SK-N-MC (cell line): ENCODE results near the gene DNAH11.

ENCODE experiments used
- DNase-seq: peaks from one replicate; pipeline ENCODE4 v3.0.0-alpha.2; 2011; ENCODE audit warnings: low read depth, low spot score
- H3K27ac ChIP-seq: fragments of 200-600 bp; sonication (generic); 2 replicates; pipeline ENCODE4 v1.5.1; 2016; ENCODE audit warnings: mixed run types
- H3K36me3 ChIP-seq: fragments of 200-600 bp; sonication (generic); 2 replicates; pipeline ENCODE4 v1.6.1; 2017; ENCODE audit warnings: antibody characterized with exemption, low read length, mixed read lengths; ENCODE audit not compliant: insufficient read depth
- H3K4me3 ChIP-seq: fragments of 200-600 bp; sonication (generic); 2 replicates; pipeline ENCODE4 v1.5.1; 2016
- H3K9ac ChIP-seq: fragments of 200-600 bp; sonication (generic); 2 replicates; pipeline ENCODE4 v1.8.0; 2017; ENCODE audit warnings: mixed run types, mixed read lengths; ENCODE audit not compliant: insufficient read length
- H3K9me3 ChIP-seq: fragments of 200-600 bp; sonication (generic); 2 replicates; pipeline ENCODE4 v1.6.1; 2017; ENCODE audit warnings: low read depth, mild to moderate bottlenecking, antibody characterized with exemption, low read length, moderate library complexity, mixed read lengths
- EZH2 ChIP-seq: fragments of 200-600 bp; sonication (generic); IDR thresholded peaks from one replicate; pipeline ENCODE4 v1.6.1; 2017; ENCODE audit warnings: antibody characterized with exemption
- FOXP2 ChIP-seq: optimal IDR thresholded peaks from 2 replicates; pipeline ENCODE3; 2011; ENCODE audit warnings: mild to moderate bottlenecking, moderate library complexity; ENCODE audit not compliant: insufficient read depth; ENCODE audit errors: extremely low read length, control extremely low read depth
- POLR2AphosphoS5 ChIP-seq: IDR thresholded peaks from 2 replicates; pipeline ENCODE4 v1.6.1; 2012; ENCODE audit warnings: mild to moderate bottlenecking, low read depth, low read length, borderline replicate concordance

Gene DNAH11

GRCh38 chr7:21618706-21619105 lies 75.9 kb downstream of the DNAH11 start:
- no peak for DNase-seq
- Histone ChIP-seq H3K9ac (no peak overlapping the region), H3K36me3 (no peaks in the 10 kb centered on the region), H3K4me3 (no peak overlapping the region), H3K9me3 (no peaks in the 10 kb centered on the region), H3K27ac (no peak overlapping the region)
- TF ChIP-seq FOXP2 (no peak), EZH2 (no peak), POLR2AphosphoS5 (no peak)

GRCh38 chr7:21620054-21620453 lies 77.2 kb downstream of the DNAH11 start:
- Histone ChIP-seq H3K36me3 (no peaks in the 10 kb centered on the region), H3K9ac (no peak overlapping the region), H3K4me3 (no peak overlapping the region), H3K9me3 (no peaks in the 10 kb centered on the region), H3K27ac (no peak overlapping the region)
- no peak for DNase-seq
- TF ChIP-seq POLR2AphosphoS5 (no peak), EZH2 (no peak), FOXP2 (no peak)

GRCh38 chr7:21624320-21624719 lies 81.5 kb downstream of the DNAH11 start:
- no peak for DNase-seq
- TF ChIP-seq POLR2AphosphoS5: no peak
- TF ChIP-seq FOXP2: no peak
- TF ChIP-seq EZH2: no peak
- Histone ChIP-seq H3K36me3 (no peaks in the 10 kb centered on the region), H3K27ac (no peak overlapping the region), H3K4me3 (no peak overlapping the region), H3K9me3 (no peaks in the 10 kb centered on the region), H3K9ac (no peak overlapping the region)

- Histone ChIP-seq H3K4me3 (no peak overlapping the region), H3K36me3 (no peaks in the 10 kb centered on the region), H3K9me3 (no peaks in the 10 kb centered on the region), H3K27ac (no peak overlapping the region), H3K9ac (no peak overlapping the region)
- DNase-seq: no peak
- TF ChIP-seq POLR2AphosphoS5: no peak
- TF ChIP-seq EZH2: no peak
- no peak for TF ChIP-seq FOXP2
Measured at GRCh38 chr7:21636694-21637093, 93.9 kb downstream of the DNAH11 start.

- no peaks in the 10 kb centered on the region for H3K36me3 ChIP-seq
- no peak overlapping the region for H3K4me3 ChIP-seq
- TF ChIP-seq FOXP2 (no peak), POLR2AphosphoS5 (no peak), EZH2 (no peak)
- no peaks in the 10 kb centered on the region for H3K9me3 ChIP-seq
- no peak overlapping the region for H3K27ac ChIP-seq
- no peak overlapping the region for H3K9ac ChIP-seq
- no peak for DNase-seq
Measured at GRCh38 chr7:21639206-21639868, 96.5 kb downstream of the DNAH11 start.

- no peaks in the 10 kb centered on the region for H3K36me3 ChIP-seq
- no peak overlapping the region for H3K4me3 ChIP-seq
- H3K9ac ChIP-seq: no peak overlapping the region
- no peak for TF ChIP-seq FOXP2
- TF ChIP-seq EZH2: no peak
- no peak for TF ChIP-seq POLR2AphosphoS5
- no peak overlapping the region for H3K27ac ChIP-seq
- DNase-seq: no peak
- H3K9me3 ChIP-seq: no peaks in the 10 kb centered on the region
Measured at GRCh38 chr7:21640105-21640504, 97.3 kb downstream of the DNAH11 start.

GRCh38 chr7:21641546-21641945 lies 98.7 kb downstream of the DNAH11 start:
- no peak for TF ChIP-seq POLR2AphosphoS5
- TF ChIP-seq FOXP2: no peak
- TF ChIP-seq EZH2: no peak
- DNase-seq: no peak
- H3K9me3 ChIP-seq: no peaks in the 10 kb centered on the region
- H3K36me3 ChIP-seq: no peaks in the 10 kb centered on the region
- no peak overlapping the region for H3K9ac ChIP-seq
- H3K4me3 ChIP-seq: no peak overlapping the region
- no peak overlapping the region for H3K27ac ChIP-seq

- Histone ChIP-seq H3K9me3 (no peaks in the 10 kb centered on the region), H3K36me3 (no peaks in the 10 kb centered on the region), H3K9ac (no peak overlapping the region), H3K4me3 (no peak overlapping the region), H3K27ac (no peak overlapping the region)
- no peak for DNase-seq
- TF ChIP-seq POLR2AphosphoS5: no peak
- no peak for TF ChIP-seq FOXP2
- no peak for TF ChIP-seq EZH2
Measured at GRCh38 chr7:21642422-21642821, 99.6 kb downstream of the DNAH11 start.

- H3K36me3 ChIP-seq: no peaks in the 10 kb centered on the region
- no peak overlapping the region for H3K27ac ChIP-seq
- no peak for TF ChIP-seq FOXP2
- no peak for TF ChIP-seq POLR2AphosphoS5
- TF ChIP-seq EZH2: no peak
- no peak overlapping the region for H3K4me3 ChIP-seq
- DNase-seq: no peak
- no peak overlapping the region for H3K9ac ChIP-seq
- no peaks in the 10 kb centered on the region for H3K9me3 ChIP-seq
Measured at GRCh38 chr7:21651697-21652096, 108.9 kb downstream of the DNAH11 start.
